A204.1 (cell line): ENCODE measurements around the gene UGGT2.
A peak's percentile ranks its signal among the peaks of the same experiment; 100 is the strongest.
"Not testable (repeated sequence)": the region's sequence is repeated elsewhere in the genome, so short reads cannot be mapped to it uniquely, and the experiment has no call there.

Experiments
- FAIRE-seq: peaks from 2 replicates; lab custom pipeline; 2012; peaks lifted over from hg19 to GRCh38; lab: Jason Lieb, UNC

Gene UGGT2, protein sequence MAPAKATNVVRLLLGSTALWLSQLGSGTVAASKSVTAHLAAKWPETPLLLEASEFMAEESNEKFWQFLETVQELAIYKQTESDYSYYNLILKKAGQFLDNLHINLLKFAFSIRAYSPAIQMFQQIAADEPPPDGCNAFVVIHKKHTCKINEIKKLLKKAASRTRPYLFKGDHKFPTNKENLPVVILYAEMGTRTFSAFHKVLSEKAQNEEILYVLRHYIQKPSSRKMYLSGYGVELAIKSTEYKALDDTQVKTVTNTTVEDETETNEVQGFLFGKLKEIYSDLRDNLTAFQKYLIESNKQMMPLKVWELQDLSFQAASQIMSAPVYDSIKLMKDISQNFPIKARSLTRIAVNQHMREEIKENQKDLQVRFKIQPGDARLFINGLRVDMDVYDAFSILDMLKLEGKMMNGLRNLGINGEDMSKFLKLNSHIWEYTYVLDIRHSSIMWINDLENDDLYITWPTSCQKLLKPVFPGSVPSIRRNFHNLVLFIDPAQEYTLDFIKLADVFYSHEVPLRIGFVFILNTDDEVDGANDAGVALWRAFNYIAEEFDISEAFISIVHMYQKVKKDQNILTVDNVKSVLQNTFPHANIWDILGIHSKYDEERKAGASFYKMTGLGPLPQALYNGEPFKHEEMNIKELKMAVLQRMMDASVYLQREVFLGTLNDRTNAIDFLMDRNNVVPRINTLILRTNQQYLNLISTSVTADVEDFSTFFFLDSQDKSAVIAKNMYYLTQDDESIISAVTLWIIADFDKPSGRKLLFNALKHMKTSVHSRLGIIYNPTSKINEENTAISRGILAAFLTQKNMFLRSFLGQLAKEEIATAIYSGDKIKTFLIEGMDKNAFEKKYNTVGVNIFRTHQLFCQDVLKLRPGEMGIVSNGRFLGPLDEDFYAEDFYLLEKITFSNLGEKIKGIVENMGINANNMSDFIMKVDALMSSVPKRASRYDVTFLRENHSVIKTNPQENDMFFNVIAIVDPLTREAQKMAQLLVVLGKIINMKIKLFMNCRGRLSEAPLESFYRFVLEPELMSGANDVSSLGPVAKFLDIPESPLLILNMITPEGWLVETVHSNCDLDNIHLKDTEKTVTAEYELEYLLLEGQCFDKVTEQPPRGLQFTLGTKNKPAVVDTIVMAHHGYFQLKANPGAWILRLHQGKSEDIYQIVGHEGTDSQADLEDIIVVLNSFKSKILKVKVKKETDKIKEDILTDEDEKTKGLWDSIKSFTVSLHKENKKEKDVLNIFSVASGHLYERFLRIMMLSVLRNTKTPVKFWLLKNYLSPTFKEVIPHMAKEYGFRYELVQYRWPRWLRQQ (N-terminal part only)

DNA sequence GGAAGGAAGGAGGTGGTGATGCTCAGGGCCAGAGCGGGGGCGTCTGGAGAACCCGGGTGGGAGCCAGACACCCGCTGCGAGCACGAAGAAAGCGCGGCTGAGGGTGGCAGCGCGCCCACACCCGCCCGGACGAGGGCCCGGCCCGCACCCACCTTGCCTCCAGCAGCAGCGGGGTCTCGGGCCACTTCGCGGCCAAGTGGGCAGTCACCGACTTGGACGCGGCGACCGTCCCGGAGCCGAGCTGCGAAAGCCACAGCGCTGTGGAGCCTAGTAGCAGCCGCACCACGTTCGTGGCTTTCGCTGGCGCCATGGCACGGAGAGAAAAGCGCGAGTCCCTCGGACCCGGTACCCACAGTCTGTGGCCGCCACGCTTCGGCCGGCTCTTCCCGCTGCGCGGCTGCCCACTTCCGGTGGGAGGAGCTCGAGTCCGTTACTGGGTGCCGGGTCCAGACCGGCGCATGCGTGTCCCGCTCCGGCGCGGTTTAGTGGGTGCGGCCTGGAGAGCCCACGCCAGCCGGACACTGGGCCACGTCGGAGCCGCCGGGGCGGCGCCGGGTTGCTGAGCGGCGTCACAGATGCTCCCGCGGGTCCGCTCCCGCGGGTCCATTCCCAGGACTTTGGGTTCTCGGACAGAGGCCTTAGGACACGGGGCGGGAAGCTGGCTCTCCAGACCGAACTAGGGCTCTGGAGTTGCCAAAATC is at the start of gene UGGT2:
Gene UGGT2, minus strand, starts transcription at position 399 of the 701 bp plus-strand sequence. Its CDS starts 89 bp downstream, at position 310.
- no peak for FAIRE-seq

DNA sequence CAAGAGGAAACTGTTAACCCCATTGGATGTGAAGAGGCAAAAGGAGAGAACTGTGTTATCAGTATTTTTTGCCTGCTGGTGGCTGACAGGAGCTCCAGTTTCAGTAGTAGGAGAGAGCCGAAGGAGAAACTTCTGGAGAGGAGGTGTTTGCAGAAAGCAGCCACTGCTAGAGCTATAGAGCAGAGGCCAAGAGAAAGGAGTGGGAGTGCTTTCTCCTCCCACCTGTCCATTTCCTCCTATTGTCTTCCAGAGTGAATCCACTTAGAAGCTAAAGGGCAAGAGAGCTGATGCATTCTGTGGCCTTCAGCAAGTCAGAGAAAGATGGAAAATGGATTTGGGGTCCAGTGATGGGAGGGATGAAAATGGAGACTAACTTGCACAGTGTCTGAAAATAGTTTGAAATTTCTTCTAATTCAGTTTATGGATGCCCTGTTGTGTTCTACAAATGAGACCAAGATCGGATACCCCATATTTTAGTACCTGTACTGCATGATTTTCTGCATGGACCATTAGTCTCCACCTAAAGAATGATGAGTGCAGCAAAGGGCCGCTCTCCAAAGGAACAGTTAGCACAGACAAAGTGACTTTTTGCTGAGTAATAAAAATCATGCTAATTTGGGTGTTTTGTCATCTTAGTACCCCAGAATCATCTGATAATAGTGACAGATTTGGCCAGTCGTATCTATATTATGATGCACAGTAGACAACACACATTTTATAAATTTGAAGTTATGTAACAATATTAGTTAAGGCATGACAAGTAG is 47.4 kb upstream of the UGGT2 start:
- no peak for FAIRE-seq

DNA sequence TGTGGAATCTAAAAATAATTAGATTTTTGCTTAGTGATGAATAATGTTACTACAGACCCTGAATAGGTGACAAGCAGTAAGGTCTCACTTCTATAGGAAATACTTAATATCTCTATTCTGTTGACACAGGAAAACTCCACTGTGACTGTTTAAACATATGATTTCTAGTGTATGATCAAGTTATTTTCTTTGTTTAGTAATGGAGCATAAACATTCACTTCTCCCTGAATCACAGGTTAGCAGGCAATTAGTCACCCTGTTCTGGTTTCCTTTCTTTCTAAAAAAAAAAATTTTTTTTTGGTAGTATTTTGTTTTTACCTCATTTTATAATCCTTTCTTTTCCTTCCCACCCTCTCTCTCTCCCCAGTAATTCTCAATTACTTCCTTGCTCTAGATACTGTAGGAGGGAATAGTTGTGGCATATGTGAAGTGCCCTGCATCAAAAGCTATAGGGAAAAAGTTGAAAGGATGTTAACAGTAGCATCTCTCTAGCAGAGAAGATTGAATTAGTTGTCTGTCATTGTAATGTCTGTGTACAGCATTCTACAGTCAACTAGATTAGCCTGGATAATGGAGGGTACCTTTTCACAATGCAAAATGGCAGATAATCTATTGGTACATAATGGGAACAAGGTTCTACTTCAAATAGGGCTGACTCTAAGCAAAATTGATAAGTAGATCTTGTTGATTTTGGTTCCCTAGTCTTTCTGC is 40.2 kb upstream of the UGGT2 start:
- no peak for FAIRE-seq

DNA sequence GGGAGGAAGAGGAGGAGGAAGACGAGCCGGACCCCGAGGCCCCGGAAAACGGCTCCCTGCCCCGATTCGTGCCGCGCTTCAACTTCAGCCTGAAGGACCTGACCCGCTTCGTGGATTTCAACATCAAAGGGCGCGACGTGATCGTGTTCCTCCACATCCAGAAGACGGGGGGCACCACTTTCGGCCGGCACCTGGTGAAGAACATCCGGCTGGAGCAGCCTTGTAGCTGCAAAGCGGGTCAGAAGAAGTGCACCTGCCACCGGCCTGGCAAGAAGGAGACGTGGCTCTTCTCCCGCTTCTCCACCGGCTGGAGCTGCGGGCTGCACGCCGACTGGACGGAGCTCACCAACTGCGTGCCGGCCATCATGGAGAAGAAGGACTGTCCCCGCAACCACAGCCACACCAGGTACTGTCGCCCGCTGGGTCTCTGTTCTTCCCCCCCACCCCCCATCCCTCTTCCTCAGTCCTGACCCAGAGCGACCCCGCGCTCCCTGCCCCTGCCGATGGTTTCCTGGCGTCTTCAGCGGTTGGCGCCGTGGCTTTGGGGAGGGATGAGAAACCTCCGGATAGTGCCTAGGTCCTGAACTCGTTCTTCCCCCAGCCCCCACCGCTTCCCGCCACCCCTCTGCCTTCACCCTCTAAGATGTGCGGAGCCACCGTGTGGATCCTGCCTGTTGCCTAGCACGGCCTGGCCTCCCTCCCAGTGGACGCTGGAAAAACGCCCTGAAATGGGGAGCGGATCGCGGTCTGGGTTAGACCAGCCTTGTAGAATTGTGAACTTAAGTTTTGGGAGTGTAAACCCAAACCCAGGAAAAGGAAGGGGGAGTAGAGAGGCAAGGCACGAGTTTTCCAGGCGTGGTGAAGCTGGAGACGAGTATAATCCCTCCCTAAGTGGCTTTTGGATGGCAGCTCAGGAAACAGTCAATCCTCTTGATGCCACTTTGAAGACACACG is 38.2 kb upstream of the UGGT2 start:
- no peak for FAIRE-seq

DNA sequence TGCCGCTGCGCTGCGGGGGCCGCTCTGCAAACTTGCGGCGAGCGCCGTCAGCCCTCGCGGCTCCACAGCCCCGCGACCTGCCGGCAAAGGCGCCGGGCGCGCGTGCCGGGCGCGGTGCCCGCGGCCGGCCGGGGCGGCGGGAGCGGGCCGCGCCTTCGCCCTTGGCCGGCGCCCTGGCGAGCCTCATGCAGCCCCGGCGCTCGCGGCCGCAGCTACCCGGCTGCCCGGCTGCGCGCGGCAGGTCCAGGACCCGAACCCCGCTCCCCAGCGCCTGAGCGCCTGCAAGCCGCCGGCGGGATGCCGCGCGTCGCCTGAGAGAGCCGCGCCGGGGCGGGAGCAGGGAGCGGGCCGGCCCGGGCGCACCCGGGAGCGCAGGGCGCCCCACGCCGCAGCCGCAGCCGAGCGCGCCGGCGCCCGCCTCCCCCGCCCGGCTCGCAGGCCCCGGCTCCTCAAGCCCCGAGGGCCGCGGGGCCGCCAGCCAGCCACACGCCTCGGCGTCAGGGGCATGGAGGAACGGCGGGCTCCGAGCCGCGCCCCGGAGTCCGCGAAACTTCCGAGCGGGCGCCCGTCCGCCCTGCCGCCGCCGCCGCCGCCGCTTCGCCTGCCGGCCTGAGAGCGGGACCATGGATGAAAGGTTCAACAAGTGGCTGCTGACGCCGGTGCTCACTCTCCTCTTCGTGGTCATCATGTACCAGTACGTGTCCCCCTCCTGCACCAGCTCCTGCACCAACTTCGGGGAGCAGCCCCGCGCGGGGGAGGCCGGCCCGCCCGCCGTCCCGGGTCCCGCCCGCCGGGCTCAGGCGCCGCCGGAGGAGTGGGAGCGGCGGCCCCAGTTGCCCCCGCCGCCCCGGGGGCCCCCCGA is 37.3 kb upstream of the UGGT2 start:
- no peak for FAIRE-seq

DNA sequence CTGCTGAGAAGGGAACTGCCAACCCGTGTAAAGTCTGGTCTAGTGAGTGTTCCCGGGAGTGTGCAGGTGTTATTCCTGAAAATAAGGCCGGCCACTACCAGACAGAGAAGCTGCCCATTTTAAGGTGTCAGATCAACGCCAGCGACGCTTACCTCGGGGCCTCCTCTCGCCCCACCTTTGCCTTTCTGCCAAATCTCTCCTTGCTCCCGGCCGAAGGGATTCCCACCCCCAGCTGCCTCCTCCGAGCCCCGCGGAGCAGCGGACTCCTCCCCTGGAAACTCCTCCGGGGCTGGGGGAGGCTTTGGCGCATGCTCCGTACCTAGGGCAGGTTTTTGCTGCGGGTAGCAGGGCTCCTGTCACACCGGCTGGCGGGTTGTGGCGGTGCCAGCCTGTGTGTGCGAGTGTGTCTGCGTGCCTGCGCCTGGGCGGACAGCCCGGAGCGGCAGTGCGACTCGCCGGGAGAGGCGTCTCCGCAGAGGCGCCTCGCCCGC is 36.6 kb upstream of the UGGT2 start, which contains the start of gene HS6ST3:
Gene HS6ST3, plus strand, starts transcription at position 359 of the 491 bp plus-strand sequence.
- no peak for FAIRE-seq

DNA sequence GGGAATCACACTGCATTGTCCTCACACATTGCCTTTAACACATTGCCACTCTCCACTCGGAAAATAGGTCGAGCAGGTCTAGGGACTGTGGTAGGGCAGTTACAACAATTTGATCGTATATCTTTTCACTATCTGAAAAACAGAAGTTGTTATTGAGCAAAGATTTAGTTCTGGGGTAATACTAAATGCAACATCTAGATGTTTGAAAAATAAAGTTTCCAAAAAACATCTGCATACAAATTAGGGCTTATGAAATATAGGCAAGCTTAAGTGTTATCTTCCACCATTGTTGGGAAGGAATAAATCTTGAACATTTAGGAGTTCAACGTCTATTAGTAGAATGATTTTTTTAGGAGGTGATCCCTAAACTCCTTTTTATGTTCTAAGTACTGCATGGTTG is 35.9 kb upstream of the UGGT2 start:
- FAIRE-seq = no peak

DNA sequence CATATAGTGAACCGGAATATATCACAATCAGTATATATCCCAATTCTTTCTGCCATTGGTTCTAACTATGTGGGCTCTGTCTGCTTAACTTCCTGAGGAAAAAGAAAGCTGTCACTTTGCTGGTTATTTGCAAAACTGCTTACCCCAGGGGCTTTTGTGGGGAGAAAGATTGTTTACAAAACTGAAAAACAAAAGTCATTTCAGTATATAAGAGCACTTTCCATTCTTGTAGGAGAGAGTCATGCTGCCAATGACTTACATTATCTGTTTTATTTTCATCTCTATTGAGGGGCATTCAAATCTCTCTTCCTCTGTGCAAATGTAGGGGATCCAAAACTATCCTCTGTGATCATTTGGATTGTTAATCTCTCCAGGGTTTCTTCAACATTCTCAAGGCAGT is 33.5 kb upstream of the UGGT2 start:
- no peak for FAIRE-seq

DNA sequence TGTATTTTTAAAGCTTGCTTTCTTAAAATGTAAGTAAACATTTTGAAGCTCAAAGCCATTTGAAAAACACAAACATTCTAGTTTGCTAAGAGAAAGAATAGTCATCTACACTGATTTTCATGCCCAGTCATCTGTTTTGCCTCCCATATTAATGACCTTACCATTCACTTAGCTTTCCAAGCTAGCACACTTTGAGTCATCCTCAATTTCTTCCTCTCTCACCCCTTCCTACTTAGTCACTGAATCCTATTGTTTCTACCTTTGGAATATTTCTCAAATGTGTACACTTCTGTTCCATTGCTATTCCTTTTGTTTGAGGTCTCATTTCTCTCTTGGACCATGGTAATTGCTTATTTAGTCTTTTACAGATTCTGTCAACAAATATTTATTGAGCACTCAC is 29.4 kb upstream of the UGGT2 start:
- no peak for FAIRE-seq

DNA sequence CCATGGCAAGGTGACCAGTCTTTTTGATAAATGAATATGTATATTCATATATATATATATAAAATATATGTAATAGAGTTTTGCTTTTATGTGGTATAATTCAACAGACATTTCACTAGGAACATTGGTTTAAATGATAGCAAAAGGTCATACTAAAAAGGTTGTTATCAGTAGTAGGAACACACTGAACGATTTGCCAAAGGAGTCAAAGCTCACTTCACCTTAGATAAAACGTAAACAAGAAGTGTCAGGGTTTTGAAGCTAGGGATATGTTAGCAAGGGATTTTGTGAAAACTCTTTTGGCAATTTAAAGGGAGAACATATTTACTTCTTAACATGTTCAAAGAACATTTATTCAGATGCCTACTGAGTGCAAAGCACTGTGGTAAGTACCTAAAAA is 28.7 kb upstream of the UGGT2 start:
- FAIRE-seq = no peak

DNA sequence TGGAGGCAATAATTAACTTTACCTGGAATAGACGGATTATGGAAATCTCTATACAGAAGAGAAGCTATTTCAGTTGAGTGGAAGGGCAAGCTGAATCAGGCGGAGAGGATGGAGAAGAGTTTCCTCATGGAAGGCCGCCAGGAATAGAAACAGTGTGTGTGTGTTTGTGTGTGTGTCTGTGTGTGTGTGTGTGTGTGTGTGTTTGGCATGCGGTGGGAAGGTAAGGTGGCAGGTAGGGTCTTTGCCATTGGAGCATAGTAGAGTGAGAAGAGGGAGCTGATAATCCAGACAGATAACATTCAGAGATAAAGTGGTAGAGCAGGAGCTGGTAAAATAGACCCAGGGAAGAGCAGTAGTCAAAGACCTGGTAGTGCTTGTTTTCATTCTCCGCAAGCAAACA is 27.5 kb upstream of the UGGT2 start:
- no peak for FAIRE-seq

DNA sequence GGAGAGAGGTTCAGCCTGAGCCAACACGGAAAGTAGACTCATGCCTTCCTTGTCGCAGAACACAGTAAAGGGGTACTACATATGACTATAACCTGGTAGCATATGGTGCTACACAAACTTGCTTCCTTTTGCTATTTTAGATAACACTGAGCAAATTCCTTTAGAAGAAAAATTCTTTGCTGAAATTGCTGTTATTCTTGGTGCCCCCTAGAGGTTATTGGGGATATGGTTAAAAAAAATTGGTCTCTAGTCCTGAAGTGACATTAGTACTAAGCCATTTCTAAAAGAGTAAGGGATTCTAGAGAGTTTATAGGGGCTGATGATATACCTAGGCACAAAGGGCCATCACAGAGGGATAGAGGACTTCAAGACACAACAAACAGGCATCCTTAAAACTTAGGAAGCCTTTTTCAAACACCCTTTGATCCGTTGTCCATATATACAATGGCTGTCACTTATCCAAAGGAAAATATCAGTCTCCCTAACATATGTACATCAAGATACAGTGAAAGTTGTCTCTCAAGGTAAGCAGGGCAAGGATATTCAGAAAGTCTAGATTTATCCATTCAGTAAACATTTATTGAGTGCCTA is 22.8 kb upstream of the UGGT2 start:
- FAIRE-seq = peak; percentile 72

DNA sequence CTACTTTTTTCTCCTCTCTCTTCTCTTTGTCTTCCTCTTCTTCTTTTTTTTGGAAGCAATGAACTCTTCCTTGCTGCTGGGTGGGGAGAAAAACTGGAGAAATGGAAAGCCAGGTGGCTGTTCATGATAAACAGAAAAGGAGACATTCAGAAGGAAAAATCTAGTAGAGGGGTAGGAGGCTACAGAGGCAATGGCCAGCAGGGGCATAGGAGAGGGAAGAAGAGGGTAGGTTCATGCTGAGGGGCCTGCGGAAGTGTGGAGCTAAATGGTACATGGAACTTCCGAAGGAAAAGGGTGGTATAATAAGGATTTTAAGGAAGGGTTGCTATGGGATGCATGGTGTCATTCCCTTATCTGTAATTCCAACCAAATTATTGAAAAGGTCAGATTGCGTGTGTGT is 19.2 kb upstream of the UGGT2 start:
- no peak for FAIRE-seq

DNA sequence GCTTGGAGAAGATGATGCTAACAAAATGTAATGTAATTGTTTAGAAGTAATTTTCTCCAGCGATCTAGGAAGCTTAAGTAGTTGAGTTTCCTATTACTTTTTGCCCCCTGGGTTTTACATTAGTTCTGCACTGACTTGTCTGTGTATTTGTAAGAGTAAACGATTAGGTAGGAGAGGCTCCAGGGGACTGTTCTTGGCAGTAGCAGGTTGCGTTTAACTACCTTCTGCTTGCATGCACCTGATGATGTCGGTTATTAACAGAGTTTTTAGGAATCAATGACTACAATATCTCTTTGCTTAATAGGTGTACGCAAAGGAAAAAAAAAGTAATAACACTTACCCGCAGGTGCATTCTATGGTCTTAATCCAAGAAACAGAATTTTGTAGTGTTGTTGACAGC is 18.3 kb upstream of the UGGT2 start:
- FAIRE-seq = no peak

DNA sequence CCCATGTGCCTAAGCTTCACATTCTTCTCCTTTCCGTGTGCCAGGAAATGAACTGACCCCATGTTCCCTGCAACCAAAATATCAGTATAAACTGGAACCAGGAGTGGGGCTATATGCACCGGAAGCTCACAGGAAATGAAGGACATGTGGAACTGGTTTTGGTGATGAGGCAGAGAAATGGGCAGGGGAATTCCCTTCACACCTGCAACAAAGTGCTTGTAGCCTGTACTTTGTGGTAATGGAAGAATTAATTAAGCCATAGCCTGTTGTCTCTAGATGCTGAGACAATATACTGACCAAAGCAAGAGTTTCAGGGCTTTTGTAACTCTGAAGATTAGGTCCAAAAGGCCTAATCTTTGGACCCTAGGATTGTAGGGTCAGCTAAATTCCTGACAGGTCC is 15.5 kb upstream of the UGGT2 start:
- FAIRE-seq = no peak

DNA sequence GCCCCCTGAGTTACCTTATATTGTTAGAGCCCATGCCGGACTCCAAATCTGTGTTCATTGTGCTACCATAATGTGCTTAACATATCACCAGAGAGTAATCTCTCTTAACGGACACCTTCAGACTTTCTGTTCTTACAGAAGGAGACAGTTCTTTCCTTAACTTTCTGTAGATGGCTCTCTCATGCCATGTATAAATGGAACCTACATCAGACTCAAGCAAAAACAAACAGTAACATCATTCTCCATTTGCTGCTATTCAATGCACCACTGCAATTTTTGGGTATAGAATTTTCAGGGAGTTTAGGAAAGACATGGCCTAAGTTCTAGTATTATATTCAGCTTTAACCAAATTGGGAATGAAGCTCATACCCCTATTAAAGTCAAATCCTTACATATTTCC is 12.6 kb upstream of the UGGT2 start:
- FAIRE-seq = no peak

DNA sequence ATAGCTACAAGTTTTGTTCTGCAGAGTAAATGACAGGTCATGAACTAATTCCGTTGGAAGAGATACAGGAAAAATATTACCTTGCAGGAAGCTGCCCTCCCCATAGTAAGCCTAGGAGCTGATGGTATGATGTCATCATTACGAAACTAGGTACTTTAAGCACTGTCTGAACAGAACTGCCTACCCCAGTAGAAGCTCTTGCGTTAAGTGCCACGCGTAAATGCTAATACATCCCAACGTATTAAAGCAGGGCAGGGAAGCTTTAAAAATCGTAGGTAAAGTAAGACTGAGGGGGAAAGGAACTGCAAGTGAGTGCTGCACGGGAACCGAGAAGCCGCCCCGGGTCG is 572 bp downstream of the UGGT2 start:
- no peak for FAIRE-seq

DNA sequence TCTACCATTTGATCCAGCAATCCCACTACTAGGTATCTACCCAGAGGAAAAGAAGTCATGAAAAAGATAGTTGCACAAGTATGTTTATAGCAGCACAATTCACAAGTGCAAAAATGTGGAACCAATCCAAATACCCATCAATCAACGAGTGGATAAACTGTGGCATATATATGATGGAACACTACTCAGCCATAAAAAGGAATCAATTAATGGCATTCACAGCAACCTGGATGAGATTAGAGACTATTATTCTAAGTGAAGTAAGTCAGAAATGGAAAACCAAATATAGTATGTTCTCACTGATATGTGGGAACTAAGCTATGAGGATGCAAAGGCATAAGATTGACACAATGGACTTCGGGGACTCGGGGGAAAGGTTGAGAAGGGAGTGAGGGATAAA is 1.3 kb downstream of the UGGT2 start:
- FAIRE-seq = not testable (repeated sequence)
